H1 (cell line): ENCODE data around the gene UBE3B. TPM values are rescaled to one million over a fixed set of nuclear protein-coding genes. Genes with fewer than 3 reads are reported as not detected.

ENCODE experiments used
- CTCF ChIA-PET: fragments of 300-600 bp; sonication (Branson Sonifier 250); formaldehyde crosslinking; loops from one replicate; lab custom pipeline; 2021; ENCODE audit not compliant: partially characterized antibody; lab: Charles Lee
- POLR2A ChIA-PET: fragments of 300-600 bp; sonication (Branson Sonifier 250); formaldehyde crosslinking; loops from one replicate; lab custom pipeline; 2021; ENCODE audit warnings: inconsistent platforms; ENCODE audit not compliant: partially characterized antibody; lab: Charles Lee
- DNase-seq, 2 experiments: peaks; one replicate each; pipeline versions ENCODE4 v3.0.0 to v3.0.0-alpha.2; 2010 to 2022; ENCODE audit warnings: low spot score in 2 of 2, low read depth in 1 of 2, mixed read lengths in 1 of 2
- FAIRE-seq: peaks from 2 replicates; lab custom pipeline; 2011; peaks lifted over from hg19 to GRCh38; lab: Jason Lieb, UNC
- H2AFZ ChIP-seq: 2 replicates; pipeline ENCODE4 v1.8.1; 2012; ENCODE audit warnings: low read length, inconsistent platforms
- H2AK5ac ChIP-seq: 2 replicates; pipeline ENCODE4 v1.6.1; 2013; ENCODE audit warnings: low read depth, low read length
- H2BK120ac ChIP-seq: replicated peaks from 2 replicates; pipeline ENCODE3; 2013; ENCODE audit warnings: low read depth, low read length, inconsistent platforms
- H2BK12ac ChIP-seq: 2 replicates; pipeline ENCODE4 v1.6.1; 2013; ENCODE audit warnings: low read depth, low read length
- H2BK15ac ChIP-seq: 2 replicates; pipeline ENCODE4 v1.6.1; 2013; ENCODE audit warnings: low read length
- H2BK20ac ChIP-seq: 2 replicates; pipeline ENCODE4 v1.6.1; 2013; ENCODE audit warnings: low read length
- H2BK5ac ChIP-seq: 2 replicates; pipeline ENCODE4 v1.6.1; 2013; ENCODE audit warnings: low read depth, low read length
- H3K14ac ChIP-seq: 2 replicates; pipeline ENCODE4 v1.6.1; 2013; ENCODE audit warnings: inconsistent platforms; ENCODE audit not compliant: insufficient read length
- H3K18ac ChIP-seq: 2 replicates; pipeline ENCODE4 v1.6.1; 2013; ENCODE audit warnings: low read length; ENCODE audit errors: extremely low read depth
- H3K23ac ChIP-seq: 2 replicates; pipeline ENCODE4 v1.6.1; 2013; ENCODE audit warnings: inconsistent platforms; ENCODE audit not compliant: insufficient read length
- H3K23me2 ChIP-seq: 2 replicates; pipeline ENCODE4 v1.6.1; 2013; ENCODE audit warnings: low read depth, low read length
- H3K27ac ChIP-seq: 2 replicates; pipeline ENCODE4 v1.6.1; 2011; ENCODE audit warnings: low read depth, low read length, inconsistent platforms
- H3K27me3 ChIP-seq, 4 experiments: replicated peaks in 1 of 4; 1 replicate in 1 of 4; 2 replicates in 3 of 4; pipeline versions ENCODE4 v1.6.1 to v1.8.1; 2011 to 2013; ENCODE audit warnings: low read length in 3 of 4, mild to moderate bottlenecking in 3 of 4, inconsistent platforms in 2 of 4, mixed read lengths in 2 of 4, moderate library complexity in 1 of 4; ENCODE audit not compliant: control insufficient read depth in 3 of 4, insufficient read depth in 3 of 4; ENCODE audit errors: extremely low read depth in 1 of 4
- H3K36me3 ChIP-seq, 4 experiments: 2 replicates each; pipeline versions ENCODE4 v1.6.1 to v1.8.1; 2011 to 2013; ENCODE audit warnings: mild to moderate bottlenecking in 4 of 4, low read length in 3 of 4, moderate library complexity in 2 of 4, control low read depth in 1 of 4, inconsistent platforms in 1 of 4; ENCODE audit not compliant: insufficient read depth in 4 of 4, control insufficient read depth in 2 of 4
- H3K4ac ChIP-seq: replicated peaks from 2 replicates; pipeline ENCODE3; 2013; ENCODE audit warnings: low read length, low read depth, mixed read lengths, inconsistent platforms; ENCODE audit not compliant: insufficient read length
- H3K4me1 ChIP-seq, 4 experiments: replicated peaks in 1 of 4; 1 replicate in 1 of 4; 2 replicates in 3 of 4; pipeline versions ENCODE4 v1.6.1 to v1.8.1; 2011 to 2013; ENCODE audit warnings: low read length in 3 of 4, inconsistent platforms in 2 of 4, mixed read lengths in 1 of 4; ENCODE audit not compliant: insufficient read depth in 4 of 4, control insufficient read depth in 3 of 4
- H3K4me2 ChIP-seq, 2 experiments: 2 replicates each; pipeline versions ENCODE4 v1.6.1 to v1.8.1; 2011 to 2013; ENCODE audit warnings: low read depth in 2 of 2, low read length in 2 of 2, control low read depth in 1 of 2, inconsistent platforms in 1 of 2, mild to moderate bottlenecking in 1 of 2; ENCODE audit not compliant: insufficient read depth in 1 of 2
- H3K4me3 ChIP-seq, 4 experiments: fragments of 200-600, 300-600 bp in 1 of 4; sonication (generic), shearing (Covaris generic), sonication (Bioruptor Twin) in 1 of 4; 2 replicates each; pipeline versions ENCODE4 v1.5.1 to v1.8.1; 2011 to 2016; ENCODE audit warnings: low read length in 4 of 4, low read depth in 3 of 4, control low read depth in 2 of 4, inconsistent platforms in 2 of 4, mild to moderate bottlenecking in 2 of 4, mixed read lengths in 1 of 4, moderate library complexity in 1 of 4; ENCODE audit not compliant: insufficient read depth in 2 of 4; ENCODE audit errors: extremely low read depth in 1 of 4
- H3K56ac ChIP-seq: replicated peaks from 2 replicates; pipeline ENCODE3; 2013; ENCODE audit warnings: low read depth, mild to moderate bottlenecking, mixed read lengths, low read length, inconsistent platforms; ENCODE audit not compliant: insufficient read length
- H3K79me1 ChIP-seq: 2 replicates; pipeline ENCODE4 v1.6.1; 2013; ENCODE audit warnings: low read depth, low read length, control low read depth
- H3K79me2 ChIP-seq, 2 experiments: 2 replicates each; pipeline versions ENCODE4 v1.6.1 to v1.8.1; 2012 to 2013; ENCODE audit warnings: low read length in 2 of 2, mild to moderate bottlenecking in 2 of 2, inconsistent platforms in 1 of 2; ENCODE audit not compliant: insufficient read depth in 2 of 2, control insufficient read depth in 1 of 2
- H3K9ac ChIP-seq, 4 experiments: replicated peaks in 1 of 4; 1 replicate in 1 of 4; 2 replicates in 3 of 4; pipeline versions ENCODE4 v1.6.1 to v1.8.1; 2011 to 2013; ENCODE audit warnings: low read depth in 3 of 4, low read length in 3 of 4, control low read depth in 2 of 4, mild to moderate bottlenecking in 2 of 4, moderate library complexity in 2 of 4, inconsistent platforms in 1 of 4; ENCODE audit errors: extremely low read depth in 1 of 4
- H3K9me3 ChIP-seq, 2 experiments: 2 replicates each; pipeline versions ENCODE4 v1.6.1 to v1.8.1; 2012 to 2013; ENCODE audit warnings: mild to moderate bottlenecking in 2 of 2, moderate library complexity in 2 of 2, control low read depth in 1 of 2, inconsistent platforms in 1 of 2, low read depth in 1 of 2, low read length in 1 of 2, mixed read lengths in 1 of 2; ENCODE audit not compliant: insufficient read depth in 2 of 2
- H4K20me1 ChIP-seq, 2 experiments: replicated peaks in 1 of 2; 2 replicates each; pipeline versions ENCODE3 to v1.8.1; 2011 to 2013; ENCODE audit warnings: inconsistent platforms in 2 of 2, low read length in 2 of 2, mild to moderate bottlenecking in 1 of 2; ENCODE audit not compliant: insufficient read depth in 2 of 2, control insufficient read depth in 1 of 2
- H4K5ac ChIP-seq: 2 replicates; pipeline ENCODE4 v1.6.1; 2013; ENCODE audit warnings: low read length, low read depth, mixed read lengths, inconsistent platforms; ENCODE audit not compliant: insufficient read length
- H4K8ac ChIP-seq: 2 replicates; pipeline ENCODE4 v1.8.0; 2013; ENCODE audit warnings: mild to moderate bottlenecking, moderate library complexity, low read length, inconsistent platforms; ENCODE audit not compliant: insufficient read depth; ENCODE audit errors: extremely low read depth
- H4K91ac ChIP-seq: replicated peaks from 2 replicates; pipeline ENCODE3; 2013; ENCODE audit warnings: low read length, mixed read lengths, inconsistent platforms; ENCODE audit not compliant: insufficient read length
- ASH2L ChIP-seq: fragments of 200-600, 300-600 bp; sonication (generic); IDR thresholded peaks from one replicate; pipeline ENCODE4 v1.7.1; 2017; ENCODE audit warnings: low read length
- CBX5 ChIP-seq: fragments of 300-800, 300-1000 bp; sonication (generic); IDR thresholded peaks from 2 replicates; pipeline ENCODE4 v1.7.1; 2016; ENCODE audit warnings: antibody characterized with exemption, low read length, low read depth
- EP300 ChIP-seq, 2 experiments: IDR thresholded peaks; 1 replicate in 1 of 2; 2 replicates in 1 of 2; pipeline ENCODE4 v1.6.1; 2011 to 2012; ENCODE audit warnings: low read depth in 2 of 2, low read length in 2 of 2, mild to moderate bottlenecking in 2 of 2, borderline replicate concordance in 1 of 2, inconsistent platforms in 1 of 2, moderate library complexity in 1 of 2
- HDAC2 ChIP-seq, 2 experiments: fragments of 300-600 bp in 1 of 2; sonication (generic) in 1 of 2; IDR thresholded peaks; 2 replicates each; pipeline ENCODE4 v1.6.1; 2011 to 2012; ENCODE audit warnings: low read depth in 2 of 2, low read length in 2 of 2, mild to moderate bottlenecking in 2 of 2, moderate library complexity in 2 of 2, borderline replicate concordance in 1 of 2, inconsistent platforms in 1 of 2
- NRF1 ChIP-seq: IDR thresholded peaks from 2 replicates; pipeline ENCODE4 v1.6.1; 2011; ENCODE audit warnings: mild to moderate bottlenecking, low read depth, low read length, improper control_type of control experiment
- RFX5 ChIP-seq: IDR thresholded peaks from 2 replicates; pipeline ENCODE4 v1.6.1; 2011; ENCODE audit warnings: low read depth, low read length, improper control_type of control experiment, borderline replicate concordance
- SIX5 ChIP-seq: IDR thresholded peaks from 2 replicates; pipeline ENCODE4 v1.6.1; 2011; ENCODE audit warnings: mild to moderate bottlenecking, low read depth, low read length
- SRF ChIP-seq: IDR thresholded peaks from 2 replicates; pipeline ENCODE4 v1.6.1; 2011; ENCODE audit warnings: mild to moderate bottlenecking, low read depth, low read length, moderate library complexity
- YY1 ChIP-seq: IDR thresholded peaks from 2 replicates; pipeline ENCODE4 v1.6.1; 2011; ENCODE audit warnings: low read depth, mild to moderate bottlenecking, low read length
- ZNF274 ChIP-seq: IDR thresholded peaks from 2 replicates; pipeline ENCODE4 v1.7.0; 2012; ENCODE audit warnings: low read length, borderline replicate concordance; ENCODE audit errors: extremely low read depth
- WGBS, 2 experiments: shearing (Covaris generic) in 1 of 2; methylation state at CpG; one replicate each; pipeline versions ENCODE4 v1.1.6 to v1.1.7; 2013 to 2015; ENCODE audit warnings: low lambda C conversion rate in 2 of 2, mixed read lengths in 2 of 2, inconsistent platforms in 1 of 2, low coverage in 1 of 2, missing lambda C conversion rate in 1 of 2; ENCODE audit not compliant: insufficient replicate concordance in 2 of 2, insufficient coverage in 1 of 2, insufficient read length in 1 of 2; ENCODE audit errors: extremely low coverage in 1 of 2, missing lambda C conversion rate in 1 of 2; 5-methylcytosine and 5-hydroxymethylcytosine counted together
- polyA plus RNA-seq, 7 experiments: library from polyadenylated mRNA; depleted of rRNA in 3 of 7; stranded (reverse) in 5 of 7; unstranded in 2 of 7; fragments of >200 nt in 5 of 7; fragments of 200-250 nt in 2 of 7; gene quantifications; 1 replicate in 5 of 7; 2 replicates in 1 of 7; 4 replicates in 1 of 7; pipeline versions ENCODE4 v1.2.1 to v1.2.3, GENCODE V29; 2011 to 2013; ENCODE audit warnings: missing spikeins in 2 of 7, mixed read lengths in 2 of 7
- total RNA-seq: library from RNA; stranded (reverse); fragmentation: NEBNext Ultra II Directional; extraction: Animal tissue kit (Norgen Biotek cat#: 25700); gene quantifications from 2 replicates; pipeline ENCODE4 v1.2.1, GENCODE V29; 2021

The UBE3B gene
- total and polyA plus RNA-seq, 2 of the 8 experiments (the other 6 are each of a cell fraction or from before 2014, with no cell fraction given), result 14.0 to 21.1 TPM

- no peak overlapping the region for H2BK15ac ChIP-seq
- no peak overlapping the region for H2BK20ac ChIP-seq
- no peak overlapping the region for H3K9ac ChIP-seq
- no peak overlapping the region for H3K27ac ChIP-seq
- H4K5ac ChIP-seq, result no peak overlapping the region
- H4K20me1 ChIP-seq, result peaks cover 3 to 7% of the 10 kb centered on the region in 2 experiments
- no peaks in the 10 kb centered on the region for H3K9me3 ChIP-seq
- H3K4me1 ChIP-seq, result no peaks in the 10 kb centered on the region
- no peak overlapping the region for H3K4me2 ChIP-seq
- no peaks in the 10 kb centered on the region for H3K23me2 ChIP-seq
- H2BK5ac ChIP-seq, result no peak overlapping the region; the same call in 1 of the 2 replicates
- H3K23ac ChIP-seq, result no peak overlapping the region
- H2AK5ac ChIP-seq, result no peak overlapping the region
- WGBS, 2 experiments, result 98% methylated on average over 15 of the region's 23 CpGs; no CpG with 5 or more reads in 1 of the 2 experiments
- H3K56ac ChIP-seq, result no peak overlapping the region
- H4K91ac ChIP-seq, result no peak overlapping the region
- no peak overlapping the region for H2AFZ ChIP-seq
- ChIA-PET POLR2A (interaction anchor here (1.1 kb wide), 1 partner anchor 10 kb away, joined by 4 read pairs; no protein-coding TSS in a partner anchor), CTCF (interaction anchor here (0.9 to 17.4 kb wide), 9 partner anchors 9 to 50 kb away, joined by 3 to 181 read pairs (median 5); no protein-coding TSS in a partner anchor)
- no peak overlapping the region for H3K18ac ChIP-seq
- H3K36me3 ChIP-seq, result peaks cover 27 to 66% (median 55%) of the 10 kb centered on the region in 4 experiments
- H3K27me3 ChIP-seq, result no peaks in the 10 kb centered on the region
- H3K4me3 ChIP-seq, result no peak overlapping the region
- no peak overlapping the region; the same call in 1 of the 2 replicates for H4K8ac ChIP-seq
- TF ChIP-seq NRF1 (no peak), ZNF274 (no peak), EP300 (IDR thresholded peaks at IDR 0.05; ENCODE audit: borderline replicate concordance in 1 of 2, low read depth in 2 of 2, low read length in 2 of 2) (no peak), SRF (no peak), SIX5 (no peak), ASH2L (no peak), YY1 (no peak), CBX5 (no peak), RFX5 (no peak), HDAC2 (IDR thresholded peaks at IDR 0.05; ENCODE audit: borderline replicate concordance in 1 of 2, low read depth in 2 of 2, low read length in 2 of 2) (no peak)
- no peak overlapping the region for H2BK12ac ChIP-seq
- H2BK120ac ChIP-seq, result no peak overlapping the region
- DNase-seq (no peak), FAIRE-seq (no peak)
- no peak overlapping the region for H3K14ac ChIP-seq
- peaks cover 0 to 10% of the 10 kb centered on the region in 2 experiments; a peak in 2 of 4 replicates for H3K79me2 ChIP-seq
- H3K79me1 ChIP-seq, result peaks cover 3% of the 10 kb centered on the region
- H3K4ac ChIP-seq, result no peak overlapping the region
These were observed 26.0 kb upstream of the UBE3B start for GRCh38 chr12:109451400-109451799.
